Fibroblast of lung (primary cell): Measurements from ENCODE around the gene CABP4. TPM values are rescaled to one million over a fixed set of nuclear protein-coding genes. Genes with fewer than 3 reads are reported as not detected.

Experiments
- DNase-seq, 2 donors: peaks; one replicate each; pipeline versions ENCODE4 v3.0.0 to v3.0.0-alpha.2; 2010; ENCODE audit warnings: low read depth in 2 of 2
- H2AFZ ChIP-seq: 2 replicates; pipeline ENCODE4 v1.5.1; 2012; ENCODE audit warnings: low read length, control low read depth, inconsistent platforms
- H3K27ac ChIP-seq: 2 replicates; pipeline ENCODE4 v1.5.1; 2011; ENCODE audit warnings: low read length, control low read depth; ENCODE audit not compliant: insufficient read depth
- H3K27me3 ChIP-seq: 2 replicates; pipeline ENCODE4 v1.5.1; 2011; ENCODE audit warnings: mild to moderate bottlenecking, low read length; ENCODE audit not compliant: control insufficient read depth, insufficient read depth
- H3K36me3 ChIP-seq: 2 replicates; pipeline ENCODE4 v1.5.1; 2011; ENCODE audit warnings: low read length; ENCODE audit not compliant: control insufficient read depth, insufficient read depth
- H3K4me1 ChIP-seq: 2 replicates; pipeline ENCODE4 v1.5.1; 2011; ENCODE audit warnings: low read length; ENCODE audit not compliant: control insufficient read depth, insufficient read depth; ENCODE audit errors: extremely low read depth
- H3K4me2 ChIP-seq: 2 replicates; pipeline ENCODE4 v1.5.1; 2011; ENCODE audit warnings: low read length, control low read depth; ENCODE audit not compliant: insufficient read depth; ENCODE audit errors: extremely low read depth
- H3K4me3 ChIP-seq, 4 experiments: fragments of 200-600 bp in 1 of 4; sonication (generic) in 1 of 4; replicated peaks in 1 of 4; 2 replicates each; pipeline ENCODE4 v1.5.1; 2011 to 2016; ENCODE audit warnings: low read length in 4 of 4, low read depth in 3 of 4, mild to moderate bottlenecking in 3 of 4, control low read depth in 2 of 4, inconsistent platforms in 1 of 4, mixed read lengths in 1 of 4; ENCODE audit not compliant: insufficient read depth in 1 of 4; ENCODE audit errors: control extremely low read depth in 1 of 4
- H3K79me2 ChIP-seq: 2 replicates; pipeline ENCODE4 v1.5.1; 2012; ENCODE audit warnings: mild to moderate bottlenecking, low read length, inconsistent platforms; ENCODE audit not compliant: control insufficient read depth, insufficient read depth
- H3K9ac ChIP-seq: 2 replicates; pipeline ENCODE4 v1.5.1; 2011; ENCODE audit warnings: mild to moderate bottlenecking, low read length, control low read depth; ENCODE audit not compliant: insufficient read depth
- H3K9me3 ChIP-seq: 2 replicates; pipeline ENCODE4 v1.5.1; 2012; ENCODE audit warnings: low read depth, low read length; ENCODE audit not compliant: control insufficient read depth, insufficient read depth
- H4K20me1 ChIP-seq: 2 replicates; pipeline ENCODE4 v1.5.1; 2011; ENCODE audit warnings: low read length; ENCODE audit not compliant: control insufficient read depth, insufficient read depth; ENCODE audit errors: extremely low read depth
- CTCF ChIP-seq, 2 donors: IDR thresholded peaks in 1 of 2; conservative IDR thresholded peaks in 1 of 2; 1 replicate in 1 of 2; 2 replicates in 1 of 2; pipeline ENCODE4 v1.5.1; 2011 to 2012; ENCODE audit warnings: low read length in 2 of 2, control low read depth in 1 of 2, inconsistent platforms in 1 of 2, low read depth in 1 of 2, mild to moderate bottlenecking in 1 of 2
- EZH2 ChIP-seq: IDR thresholded peaks from 2 replicates; pipeline ENCODE4 v1.5.1; 2012; ENCODE audit warnings: low read length, control low read depth, mild to moderate bottlenecking; ENCODE audit errors: missing control alignments
- polyA plus RNA-seq, 2 donors: library from polyadenylated mRNA; depleted of rRNA in 1 of 2; stranded (reverse) in 1 of 2; unstranded in 1 of 2; fragments of >200 nt; gene quantifications; 2 replicates each; pipeline ENCODE4 v1.2.1, GENCODE V29; 2011 to 2012; ENCODE audit warnings: missing spikeins in 1 of 2
- total RNA-seq: library from RNA; depleted of rRNA; stranded (reverse); fragments of >200 nt; gene quantifications from 2 replicates; pipeline ENCODE4 v1.2.1, GENCODE V29; 2014

Gene CABP4
- total and polyA plus RNA-seq, 2 donors (not counting 1 experiment from before 2014, with no cell fraction given) = not detected

DNA sequence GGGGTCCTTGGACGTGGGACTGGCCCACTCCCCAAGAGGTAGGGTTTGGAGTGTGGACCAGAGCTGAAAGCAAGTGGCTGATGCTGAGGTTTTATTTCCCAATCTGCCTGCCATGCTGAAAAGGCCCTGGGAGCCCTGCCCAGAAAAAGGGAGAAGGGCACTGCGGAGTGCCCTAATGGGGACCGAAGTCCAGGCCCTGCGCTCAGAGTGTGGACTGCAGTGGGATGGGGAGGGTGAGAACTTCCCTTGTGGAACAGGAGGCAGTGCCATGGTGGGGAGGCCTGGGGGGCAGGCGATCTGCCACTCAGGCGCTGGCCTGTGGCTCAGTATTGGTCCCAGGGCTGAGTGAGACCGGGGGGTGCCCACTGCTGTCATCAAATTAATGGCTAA lies 6.9 kb upstream of the CABP4 start:
- no peak for TF ChIP-seq EZH2
- no peak for TF ChIP-seq CTCF (conservative IDR thresholded peaks at IDR 0.05 in 1 of 2, IDR thresholded peaks at IDR 0.05 in 1 of 2; ENCODE audit: low read depth in 1 of 2, low read length in 2 of 2)
- no peak overlapping the region for H3K4me3 ChIP-seq
- H3K27ac ChIP-seq = no peak overlapping the region
- H3K9me3 ChIP-seq = no peaks in the 10 kb centered on the region
- H3K4me1 ChIP-seq = no peaks in the 10 kb centered on the region
- no peaks in the 10 kb centered on the region for H3K27me3 ChIP-seq
- DNase-seq = no peak
- H3K4me2 ChIP-seq = no peak overlapping the region
- no peak overlapping the region for H3K9ac ChIP-seq
- H3K36me3 ChIP-seq = no peaks in the 10 kb centered on the region
- no peaks in the 10 kb centered on the region for H3K79me2 ChIP-seq
- no peak overlapping the region for H2AFZ ChIP-seq
- H4K20me1 ChIP-seq = no peaks in the 10 kb centered on the region

- no peaks in the 10 kb centered on the region for H3K27me3 ChIP-seq
- H3K36me3 ChIP-seq = no peaks in the 10 kb centered on the region
- TF ChIP-seq EZH2 (no peak), CTCF (conservative IDR thresholded peaks at IDR 0.05 in 1 of 2, IDR thresholded peaks at IDR 0.05 in 1 of 2; ENCODE audit: low read depth in 1 of 2, low read length in 2 of 2) (no peak)
- H3K79me2 ChIP-seq = no peaks in the 10 kb centered on the region
- H3K4me3 ChIP-seq = no peak overlapping the region
- no peak overlapping the region for H3K4me2 ChIP-seq
- no peak overlapping the region for H3K9ac ChIP-seq
- DNase-seq = no peak
- no peak overlapping the region for H2AFZ ChIP-seq
- no peaks in the 10 kb centered on the region for H3K9me3 ChIP-seq
- H3K27ac ChIP-seq = no peak overlapping the region
- H3K4me1 ChIP-seq = no peaks in the 10 kb centered on the region
- no peaks in the 10 kb centered on the region for H4K20me1 ChIP-seq
Measured at GRCh38 chr11:67449116-67449844, 5.9 kb upstream of the CABP4 start.

DNA sequence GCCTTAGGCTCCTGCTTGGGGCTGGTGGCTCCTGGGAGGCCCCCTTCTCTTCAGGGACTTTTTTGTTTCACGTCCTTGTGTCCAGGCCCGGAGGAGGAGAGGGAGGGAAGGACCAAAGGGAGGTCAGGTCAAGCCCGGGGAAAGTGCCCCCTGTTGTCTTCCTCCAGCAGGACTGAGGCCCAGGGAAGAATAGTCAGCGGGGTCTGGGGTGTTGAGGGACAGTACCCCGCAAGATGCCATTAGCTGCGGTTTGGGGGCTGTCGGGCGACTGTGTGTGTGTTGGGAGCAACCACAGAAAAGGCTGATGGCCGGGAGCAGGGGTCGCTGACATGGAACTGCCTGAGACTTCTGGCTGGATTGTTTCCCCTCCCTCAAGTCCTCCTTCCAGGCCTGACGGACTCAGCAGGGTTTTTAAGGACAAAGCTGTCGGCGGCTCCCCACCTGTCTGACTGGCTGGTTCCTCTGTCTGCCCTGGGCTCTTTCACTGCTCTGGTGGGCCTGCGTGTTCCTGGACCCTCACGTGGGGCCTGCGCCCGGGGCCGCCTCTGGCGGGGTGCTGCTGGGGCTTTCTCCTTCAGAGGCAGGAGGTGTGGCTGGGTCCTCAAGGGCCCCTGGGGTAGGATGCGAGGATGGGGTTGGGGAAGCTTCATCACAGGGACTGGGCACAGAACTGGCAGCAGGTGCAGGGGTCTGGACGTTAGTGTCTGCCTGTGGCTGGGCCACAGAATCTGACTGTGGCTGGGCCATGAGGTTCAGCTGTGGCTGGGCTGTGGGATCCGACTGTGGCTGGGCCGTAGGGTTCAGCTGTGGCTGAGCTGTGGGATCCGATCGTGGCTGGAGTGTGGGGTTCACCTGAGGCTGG lies 4.1 kb upstream of the CABP4 start:
- Histone ChIP-seq H3K9me3 (no peaks in the 10 kb centered on the region), H3K4me2 (no peak overlapping the region), H3K9ac (no peak overlapping the region), H2AFZ (no peak overlapping the region), H3K4me1 (no peaks in the 10 kb centered on the region), H3K27me3 (peaks cover 2% of the 10 kb centered on the region), H4K20me1 (no peaks in the 10 kb centered on the region), H3K4me3 (no peak overlapping the region), H3K79me2 (no peaks in the 10 kb centered on the region), H3K27ac (no peak overlapping the region), H3K36me3 (no peaks in the 10 kb centered on the region)
- TF ChIP-seq EZH2 (no peak), CTCF (conservative IDR thresholded peaks at IDR 0.05 in 1 of 2, IDR thresholded peaks at IDR 0.05 in 1 of 2; ENCODE audit: low read depth in 1 of 2, low read length in 2 of 2) (no peak)
- no peak for DNase-seq
